Progenitor cell of endocrine pancreas (in vitro differentiated cells): Measurements from ENCODE around the gene ISYNA1. TPM values are rescaled to one million over a fixed set of nuclear protein-coding genes. Genes with fewer than 3 reads are reported as not detected.

Experiments
- DNase-seq: peaks from one replicate; pipeline ENCODE4 v3.0.0; 2021; ENCODE audit warnings: low spot score; ENCODE audit not compliant: unreplicated experiment
- H3K27ac Mint-ChIP-seq: 2 replicates; pipeline ENCODE4 v1.8.0; 2021; ENCODE audit warnings: mild to moderate bottlenecking, moderate library complexity, mixed read lengths
- H3K27me3 Mint-ChIP-seq: 2 replicates; pipeline ENCODE4 v1.8.0; 2021; ENCODE audit warnings: mixed read lengths
- H3K36me3 Mint-ChIP-seq: 2 replicates; pipeline ENCODE4 v1.8.0; 2022; ENCODE audit warnings: mixed read lengths; ENCODE audit not compliant: insufficient read depth
- H3K4me1 Mint-ChIP-seq: 2 replicates; pipeline ENCODE4 v1.8.0; 2021; ENCODE audit warnings: low read depth, mixed read lengths
- H3K4me3 Mint-ChIP-seq: 2 replicates; pipeline ENCODE4 v1.8.0; 2021; ENCODE audit warnings: low read depth, mild to moderate bottlenecking, moderate library complexity, mixed read lengths
- H3K9me3 Mint-ChIP-seq: 2 replicates; pipeline ENCODE4 v1.8.0; 2021; ENCODE audit warnings: low read depth, mixed read lengths
- CTCF ChIP-seq: fragments of 200-600 bp; sonication (generic); IDR thresholded peaks from one replicate; pipeline ENCODE4 v1.5.0; 2021; ENCODE audit warnings: antibody characterized with exemption, mild to moderate bottlenecking; ENCODE audit not compliant: unreplicated experiment
- total RNA-seq: library from RNA; stranded (reverse); gene quantifications from 2 replicates; pipeline ENCODE4 v1.2.1, GENCODE V29; 2021

Gene ISYNA1
- total RNA-seq, 1 donor from 2014 or later = 234 TPM

- peaks cover 4% of the 10 kb centered on the region for H3K4me1 Mint-ChIP-seq
- H3K4me3 Mint-ChIP-seq = no peak overlapping the region
- H3K27me3 Mint-ChIP-seq = no peaks in the 10 kb centered on the region
- no peaks in the 10 kb centered on the region for H3K9me3 Mint-ChIP-seq
- H3K36me3 Mint-ChIP-seq = peaks cover 8% of the 10 kb centered on the region
- DNase-seq = peak; percentile 98
- H3K27ac Mint-ChIP-seq = no peak overlapping the region
- peak; percentile 99 for TF ChIP-seq CTCF
Measured at GRCh38 chr19:18450931-18451836, 13.3 kb upstream of the ISYNA1 start.

DNA sequence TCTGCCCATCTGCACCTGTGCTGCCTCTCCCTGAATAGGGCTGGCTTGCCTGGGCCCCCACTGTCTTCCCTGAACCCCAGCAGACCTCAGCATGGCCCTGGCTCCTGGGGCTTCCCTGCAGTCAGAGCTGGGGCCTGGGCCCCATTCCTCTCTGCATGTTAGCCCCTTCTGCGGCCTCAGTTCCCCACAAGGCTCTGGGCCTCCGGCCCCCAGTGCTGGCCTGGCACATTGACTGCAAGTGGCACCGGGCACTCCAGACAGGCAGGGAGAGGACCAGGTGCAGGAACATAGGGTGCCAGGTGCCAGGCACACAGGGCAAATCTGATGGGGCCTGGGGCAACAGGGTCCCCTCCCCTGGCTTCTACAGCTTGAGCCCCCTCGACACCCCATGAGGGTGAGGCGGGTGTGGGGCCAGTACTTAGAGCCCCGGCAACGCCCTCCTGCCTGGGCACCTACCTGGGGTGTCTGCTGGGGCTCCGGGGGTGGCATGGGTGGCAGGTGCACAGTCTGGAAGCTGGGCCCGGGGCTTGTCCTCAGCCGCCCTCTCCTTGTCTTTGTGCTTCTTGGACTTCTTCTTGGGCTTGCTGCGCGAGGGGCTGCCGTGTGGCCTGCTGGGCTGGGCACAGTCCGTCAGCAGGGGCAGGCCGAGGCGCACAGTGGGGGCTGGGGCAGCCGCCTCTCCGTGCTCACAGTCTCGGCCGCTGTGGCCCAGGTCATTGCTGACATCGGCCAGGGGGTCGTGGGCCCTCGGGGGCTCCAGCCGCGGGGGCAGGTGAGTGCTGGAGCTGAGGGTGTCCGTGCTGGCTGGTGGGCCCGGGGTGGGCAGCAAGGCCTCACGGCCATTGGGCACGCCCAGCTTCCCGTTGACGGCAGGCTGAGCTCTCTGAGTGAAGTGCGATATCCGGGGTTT is 12.3 kb upstream of the ISYNA1 start:
- no peaks in the 10 kb centered on the region for H3K9me3 Mint-ChIP-seq
- H3K27me3 Mint-ChIP-seq = no peaks in the 10 kb centered on the region
- no peak overlapping the region for H3K27ac Mint-ChIP-seq
- H3K36me3 Mint-ChIP-seq = peaks cover 4% of the 10 kb centered on the region
- H3K4me1 Mint-ChIP-seq = peaks cover 4% of the 10 kb centered on the region
- no peak for TF ChIP-seq CTCF
- no peak for DNase-seq
- H3K4me3 Mint-ChIP-seq = no peak overlapping the region

DNA sequence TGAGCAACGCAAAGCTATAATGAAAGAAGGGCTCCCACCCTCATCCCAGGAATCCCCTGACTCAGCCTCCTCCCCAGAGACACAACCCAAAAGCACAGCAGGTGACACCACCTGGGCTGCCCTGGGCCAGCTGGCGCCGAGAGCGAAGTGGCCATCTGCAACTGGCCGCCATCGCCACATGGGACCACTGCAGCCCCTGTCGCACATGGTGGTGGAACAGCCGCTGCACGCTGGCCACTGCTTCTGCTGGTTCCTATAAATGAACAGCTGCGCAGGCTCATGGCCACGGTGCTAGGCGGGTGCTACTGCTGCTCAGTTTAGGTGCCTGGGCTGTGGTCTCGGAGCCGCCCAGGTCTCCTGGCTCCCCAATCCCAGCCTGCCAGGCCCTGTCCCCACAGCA is 11.6 kb upstream of the ISYNA1 start:
- Mint-ChIP-seq H3K27ac (no peak overlapping the region), H3K27me3 (no peaks in the 10 kb centered on the region), H3K4me3 (no peak overlapping the region), H3K36me3 (peaks cover 3% of the 10 kb centered on the region), H3K4me1 (peaks cover 4% of the 10 kb centered on the region), H3K9me3 (no peaks in the 10 kb centered on the region)
- DNase-seq = no peak
- no peak for TF ChIP-seq CTCF

- H3K4me1 Mint-ChIP-seq = peaks cover 3% of the 10 kb centered on the region
- no peak for DNase-seq
- H3K36me3 Mint-ChIP-seq = peaks cover 5% of the 10 kb centered on the region
- no peak overlapping the region for H3K4me3 Mint-ChIP-seq
- H3K27ac Mint-ChIP-seq = no peak overlapping the region
- TF ChIP-seq CTCF = no peak
- H3K27me3 Mint-ChIP-seq = no peaks in the 10 kb centered on the region
- H3K9me3 Mint-ChIP-seq = no peaks in the 10 kb centered on the region
Measured at GRCh38 chr19:18446811-18447359, 9.0 kb upstream of the ISYNA1 start.
